Measurements from ENCODE around the gene SYNGR2.
A peak's percentile ranks its signal among the peaks of the same experiment; 100 is the strongest.

The SYNGR2 gene

GRCh38 chr17:78185981-78186691, 17.8 kb downstream of the SYNGR2 start:
- ATAC-seq (peak; percentile 5), DNase-seq (ENCODE audit: low spot score in 2 of 2) (no peak)
- peak overlapping the region; percentile 74 for H3K4me3 Mint-ChIP-seq
- no peaks in the 10 kb centered on the region for H3K9me3 Mint-ChIP-seq
- peak overlapping the region; percentile 81 for H3K27ac Mint-ChIP-seq
- peaks cover 64% of the 10 kb centered on the region for H3K36me3 Mint-ChIP-seq
- H3K4me1 Mint-ChIP-seq: peaks cover 32% of the 10 kb centered on the region

GRCh38 chr17:78186692-78187595, 18.6 kb downstream of the SYNGR2 start, which contains the start of the genes AFMID and TK1:
TSS of gene AFMID (plus strand) at chr17:78187362. CDS start at chr17:78187371, 9 bp downstream.
TSS of gene TK1 (minus strand) at chr17:78187052. CDS start at chr17:78186994, 58 bp downstream.
- DNase-seq (ENCODE audit: low spot score in 2 of 2): peak; percentile 93 to 98
- ATAC-seq: peak; percentile 93
- H3K9me3 Mint-ChIP-seq: no peaks in the 10 kb centered on the region
- peaks cover 32% of the 10 kb centered on the region for H3K4me1 Mint-ChIP-seq
- peaks cover 64% of the 10 kb centered on the region for H3K36me3 Mint-ChIP-seq
- peak within 1 kb of the TSS; percentile 81 for H3K27ac Mint-ChIP-seq
- H3K4me3 Mint-ChIP-seq: peak within 1 kb of the TSS; percentile 74

- H3K9me3 Mint-ChIP-seq: no peaks in the 10 kb centered on the region
- H3K4me1 Mint-ChIP-seq: peaks cover 7% of the 10 kb centered on the region
- no peak overlapping the region for H3K27ac Mint-ChIP-seq
- H3K4me3 Mint-ChIP-seq: no peak overlapping the region
- no peak for DNase-seq (ENCODE audit: low spot score in 2 of 2)
- ATAC-seq: no peak
- H3K36me3 Mint-ChIP-seq: peaks cover 60% of the 10 kb centered on the region
Observed at GRCh38 chr17:78196716-78197115, 28.3 kb downstream of the SYNGR2 start.

GRCh38 chr17:78197147-78197832, 28.9 kb downstream of the SYNGR2 start:
- H3K27ac Mint-ChIP-seq: peak overlapping the region; percentile 23
- DNase-seq (ENCODE audit: low spot score in 2 of 2): no peak
- peaks cover 55% of the 10 kb centered on the region for H3K36me3 Mint-ChIP-seq
- H3K9me3 Mint-ChIP-seq: no peaks in the 10 kb centered on the region
- no peak overlapping the region for H3K4me3 Mint-ChIP-seq
- peaks cover 7% of the 10 kb centered on the region for H3K4me1 Mint-ChIP-seq
- no peak for ATAC-seq

GRCh38 chr17:78200451-78200850, 32.1 kb downstream of the SYNGR2 start:
- H3K4me1 Mint-ChIP-seq: peaks cover 7% of the 10 kb centered on the region
- DNase-seq (ENCODE audit: low spot score in 2 of 2) (no peak), ATAC-seq (no peak)
- no peaks in the 10 kb centered on the region for H3K9me3 Mint-ChIP-seq
- peaks cover 25% of the 10 kb centered on the region for H3K36me3 Mint-ChIP-seq
- no peak overlapping the region for H3K4me3 Mint-ChIP-seq
- H3K27ac Mint-ChIP-seq: no peak overlapping the region

- Mint-ChIP-seq H3K27ac (no peak overlapping the region), H3K4me1 (peaks cover 7% of the 10 kb centered on the region), H3K36me3 (peaks cover 18% of the 10 kb centered on the region), H3K9me3 (no peaks in the 10 kb centered on the region), H3K4me3 (no peak overlapping the region)
- DNase-seq (ENCODE audit: low spot score in 2 of 2): no peak
- ATAC-seq: no peak
Observed at GRCh38 chr17:78202666-78203065, 34.3 kb downstream of the SYNGR2 start.

- DNase-seq (ENCODE audit: low spot score in 2 of 2) (no peak), ATAC-seq (no peak)
- no peak overlapping the region for H3K4me3 Mint-ChIP-seq
- H3K9me3 Mint-ChIP-seq: no peaks in the 10 kb centered on the region
- H3K36me3 Mint-ChIP-seq: peaks cover 6% of the 10 kb centered on the region
- H3K27ac Mint-ChIP-seq: no peak overlapping the region
- no peaks in the 10 kb centered on the region for H3K4me1 Mint-ChIP-seq
Observed at GRCh38 chr17:78204387-78205123, 36.2 kb downstream of the SYNGR2 start.

- H3K4me1 Mint-ChIP-seq: no peaks in the 10 kb centered on the region
- H3K36me3 Mint-ChIP-seq: peaks cover 6% of the 10 kb centered on the region
- no peak overlapping the region for H3K4me3 Mint-ChIP-seq
- DNase-seq (ENCODE audit: low spot score in 2 of 2) (no peak), ATAC-seq (no peak)
- H3K9me3 Mint-ChIP-seq: no peaks in the 10 kb centered on the region
- H3K27ac Mint-ChIP-seq: no peak overlapping the region
Observed at GRCh38 chr17:78205124-78205775, 36.9 kb downstream of the SYNGR2 start.

GRCh38 chr17:78206298-78206697, 37.9 kb downstream of the SYNGR2 start:
- ATAC-seq (no peak), DNase-seq (ENCODE audit: low spot score in 2 of 2) (no peak)
- H3K9me3 Mint-ChIP-seq: no peaks in the 10 kb centered on the region
- H3K4me3 Mint-ChIP-seq: no peak overlapping the region
- H3K27ac Mint-ChIP-seq: no peak overlapping the region
- H3K36me3 Mint-ChIP-seq: peaks cover 6% of the 10 kb centered on the region
- no peaks in the 10 kb centered on the region for H3K4me1 Mint-ChIP-seq

- Mint-ChIP-seq H3K4me3 (no peak overlapping the region), H3K4me1 (no peaks in the 10 kb centered on the region), H3K9me3 (no peaks in the 10 kb centered on the region), H3K27ac (no peak overlapping the region), H3K36me3 (peaks cover 6% of the 10 kb centered on the region)
- DNase-seq (ENCODE audit: low spot score in 2 of 2) (no peak), ATAC-seq (no peak)
Observed at GRCh38 chr17:78208486-78208885, 40.1 kb downstream of the SYNGR2 start.

- ATAC-seq (no peak), DNase-seq (ENCODE audit: low spot score in 2 of 2) (no peak)
- no peak overlapping the region for H3K27ac Mint-ChIP-seq
- H3K4me3 Mint-ChIP-seq: no peak overlapping the region
- H3K36me3 Mint-ChIP-seq: peaks cover 7% of the 10 kb centered on the region
- no peaks in the 10 kb centered on the region for H3K4me1 Mint-ChIP-seq
- no peaks in the 10 kb centered on the region for H3K9me3 Mint-ChIP-seq
Observed at GRCh38 chr17:78210111-78210510, 41.7 kb downstream of the SYNGR2 start.

GRCh38 chr17:78211032-78211431, 42.7 kb downstream of the SYNGR2 start:
- Mint-ChIP-seq H3K4me3 (no peak overlapping the region), H3K27ac (no peak overlapping the region), H3K4me1 (no peaks in the 10 kb centered on the region), H3K9me3 (no peaks in the 10 kb centered on the region), H3K36me3 (peaks cover 17% of the 10 kb centered on the region)
- ATAC-seq: no peak
- DNase-seq (ENCODE audit: low spot score in 2 of 2): no peak

GRCh38 chr17:78214016-78214705, 45.8 kb downstream of the SYNGR2 start, which contains the start of gene BIRC5:
TSS of gene BIRC5 (plus strand) at chr17:78214253. CDS start at chr17:78214317, 64 bp downstream.
- ATAC-seq: peak; percentile 100
- peak; percentile 94 to 96 for DNase-seq (ENCODE audit: low spot score in 2 of 2)
- H3K27ac Mint-ChIP-seq: peak within 1 kb of the TSS; percentile 88

GRCh38 chr17:78214706-78215061, 46.3 kb downstream of the SYNGR2 start:
- Mint-ChIP-seq H3K27ac (peak overlapping the region; percentile 88), H3K9me3 (no peaks in the 10 kb centered on the region), H3K4me3 (peak overlapping the region; percentile 81), H3K4me1 (no peaks in the 10 kb centered on the region), H3K36me3 (peaks cover 48% of the 10 kb centered on the region)
- no peak for ATAC-seq
- DNase-seq (ENCODE audit: low spot score in 2 of 2): no peak

More at GRCh38 chr17:78214016-78214705, 45.8 kb downstream of the SYNGR2 start, which contains the start of gene BIRC5:
- H3K4me1 Mint-ChIP-seq: no peaks in the 10 kb centered on the region
- peaks cover 42% of the 10 kb centered on the region for H3K36me3 Mint-ChIP-seq
- H3K4me3 Mint-ChIP-seq: peak within 1 kb of the TSS; percentile 81
- no peaks in the 10 kb centered on the region for H3K9me3 Mint-ChIP-seq
